HepG2 (cell line): Measurements from ENCODE around the gene PDPK1. TPM values are rescaled to one million over a fixed set of nuclear protein-coding genes. Genes with fewer than 3 reads are reported as not detected.
A peak's percentile ranks its signal among the peaks of the same experiment; 100 is the strongest.

ENCODE experiments used
- CCDC6 ChIP-seq: sonication (generic); formaldehyde crosslinking; IDR thresholded peaks from 2 replicates; pipeline ENCODE4 v1.8.1; 2022; ENCODE audit warnings: mild to moderate bottlenecking, missing genetic modification reagents, moderate library complexity
- GATAD1 ChIP-seq: IDR thresholded peaks from 2 replicates; pipeline ENCODE4 v1.6.1; 2016; ENCODE audit warnings: missing genetic modification reagents, missing compliant biosample characterization
- KMT2A ChIP-seq: sonication (generic); formaldehyde crosslinking; IDR thresholded peaks from 2 replicates; pipeline ENCODE4 v1.4.0; 2020; ENCODE audit warnings: missing genetic modification reagents
- NONO ChIP-seq, 2 experiments: fragments of 450-650 bp in 1 of 2; sonication (generic) in 1 of 2; formaldehyde crosslinking in 1 of 2; IDR thresholded peaks in 1 of 2; conservative IDR thresholded peaks in 1 of 2; 2 replicates each; pipeline versions ENCODE4 v1.6.1 to v1.8.0; 2017 to 2022; ENCODE audit warnings: mild to moderate bottlenecking in 1 of 2, missing genetic modification reagents in 1 of 2, moderate library complexity in 1 of 2
- NRL ChIP-seq: sonication (generic); formaldehyde crosslinking; IDR thresholded peaks from 2 replicates; pipeline ENCODE4 v1.5.0; 2020; ENCODE audit warnings: missing genetic modification reagents, mild to moderate bottlenecking, moderate library complexity, borderline replicate concordance
- PAXIP1 ChIP-seq: sonication (generic); formaldehyde crosslinking; conservative IDR thresholded peaks from 2 replicates; pipeline ENCODE4 v1.4.0; 2020; ENCODE audit warnings: mild to moderate bottlenecking, missing genetic modification reagents, moderate library complexity
- POGZ ChIP-seq: sonication (generic); formaldehyde crosslinking; IDR thresholded peaks from 2 replicates; pipeline ENCODE4 v1.4.0; 2020; ENCODE audit warnings: mild to moderate bottlenecking, missing genetic modification reagents
- POLR2AphosphoS2 ChIP-seq: IDR thresholded peaks from 2 replicates; pipeline ENCODE4 v1.6.1; 2011; ENCODE audit warnings: low read depth, low read length, improper control_type of control experiment
- SALL1 ChIP-seq: sonication (generic); formaldehyde crosslinking; IDR thresholded peaks from 2 replicates; pipeline ENCODE4 v1.8.0; 2022; ENCODE audit warnings: mild to moderate bottlenecking, missing genetic modification reagents
- SPEN ChIP-seq: sonication (generic); formaldehyde crosslinking; IDR thresholded peaks from 2 replicates; pipeline ENCODE4 v1.5.1; 2020; ENCODE audit warnings: low read depth, mild to moderate bottlenecking, missing genetic modification reagents
- SRSF1 ChIP-seq: fragments of 200-400 bp; formaldehyde crosslinking; optimal IDR thresholded peaks from 2 replicates; pipeline ENCODE3; 2017; ENCODE audit warnings: mild to moderate bottlenecking, low read depth, low read length, moderate library complexity
- ZKSCAN8 ChIP-seq: IDR thresholded peaks from 2 replicates; pipeline ENCODE4 v1.6.1; 2016; ENCODE audit warnings: borderline replicate concordance, missing genetic modification reagents, missing compliant biosample characterization
- ZNF382 ChIP-seq: sonication (generic); formaldehyde crosslinking; IDR thresholded peaks from 2 replicates; pipeline ENCODE4 v1.5.0; 2020; ENCODE audit warnings: missing genetic modification reagents, mild to moderate bottlenecking, borderline replicate concordance
- ZNF891 ChIP-seq: sonication (generic); formaldehyde crosslinking; IDR thresholded peaks from 2 replicates; pipeline ENCODE4 v1.5.0; 2020; ENCODE audit warnings: mild to moderate bottlenecking, missing genetic modification reagents
- ZSCAN31 ChIP-seq: sonication (generic); formaldehyde crosslinking; IDR thresholded peaks from 2 replicates; pipeline ENCODE4 v1.5.0; 2020; ENCODE audit warnings: low read depth, mild to moderate bottlenecking, missing genetic modification reagents
- polyA plus RNA-seq, 8 experiments: library from polyadenylated mRNA; depleted of rRNA in 3 of 8; stranded (reverse) in 7 of 8; unstranded in 1 of 8; fragments of >200 nt; fragmentation: Illumina TruSeq in 4 of 8; extraction: Trizol in 4 of 8; gene quantifications; 2 replicates each; pipeline versions ENCODE4 v1.2.1 to v1.2.3, GENCODE V29; 2011 to 2016; ENCODE audit warnings: low read depth in 4 of 8, missing spikeins in 1 of 8, mixed read lengths in 1 of 8; ENCODE audit not compliant: insufficient read depth in 1 of 8
- total RNA-seq, 5 experiments: library from RNA; depleted of rRNA; stranded (reverse); fragments of >200 nt; fragmentation: Illumina TruSeq; extraction: Trizol; gene quantifications; 2 replicates each; pipeline ENCODE4 v1.2.3, GENCODE V29; 2016; ENCODE audit warnings: low read depth in 1 of 5
- TF ChIP-seq, protein P1 (sequence below): sonication (generic); formaldehyde crosslinking; IDR thresholded peaks from 2 replicates; pipeline ENCODE4 v1.4.0; 2020; ENCODE audit warnings: missing genetic modification reagents; ENCODE audit errors: not compliant biosample characterization
- TF ChIP-seq, protein P2 (sequence below): sonication (generic); formaldehyde crosslinking; IDR thresholded peaks from 2 replicates; pipeline ENCODE4 v1.4.0; 2020; ENCODE audit warnings: mild to moderate bottlenecking, missing genetic modification reagents
- TF ChIP-seq, protein P3 (sequence below): sonication (generic); formaldehyde crosslinking; IDR thresholded peaks from 2 replicates; pipeline ENCODE4 v1.5.0; 2020; ENCODE audit warnings: mild to moderate bottlenecking, missing genetic modification reagents, borderline replicate concordance
- TF ChIP-seq, protein P4 (sequence below): sonication (generic); formaldehyde crosslinking; IDR thresholded peaks from 2 replicates; pipeline ENCODE4 v1.4.0; 2020; ENCODE audit warnings: mild to moderate bottlenecking, missing genetic modification reagents

Gene PDPK1
- total and polyA plus RNA-seq, 2 of the 13 experiments (the other 11 are each of a cell fraction or from before 2014, with no cell fraction given), result 59.6 to 129 TPM

DNA sequence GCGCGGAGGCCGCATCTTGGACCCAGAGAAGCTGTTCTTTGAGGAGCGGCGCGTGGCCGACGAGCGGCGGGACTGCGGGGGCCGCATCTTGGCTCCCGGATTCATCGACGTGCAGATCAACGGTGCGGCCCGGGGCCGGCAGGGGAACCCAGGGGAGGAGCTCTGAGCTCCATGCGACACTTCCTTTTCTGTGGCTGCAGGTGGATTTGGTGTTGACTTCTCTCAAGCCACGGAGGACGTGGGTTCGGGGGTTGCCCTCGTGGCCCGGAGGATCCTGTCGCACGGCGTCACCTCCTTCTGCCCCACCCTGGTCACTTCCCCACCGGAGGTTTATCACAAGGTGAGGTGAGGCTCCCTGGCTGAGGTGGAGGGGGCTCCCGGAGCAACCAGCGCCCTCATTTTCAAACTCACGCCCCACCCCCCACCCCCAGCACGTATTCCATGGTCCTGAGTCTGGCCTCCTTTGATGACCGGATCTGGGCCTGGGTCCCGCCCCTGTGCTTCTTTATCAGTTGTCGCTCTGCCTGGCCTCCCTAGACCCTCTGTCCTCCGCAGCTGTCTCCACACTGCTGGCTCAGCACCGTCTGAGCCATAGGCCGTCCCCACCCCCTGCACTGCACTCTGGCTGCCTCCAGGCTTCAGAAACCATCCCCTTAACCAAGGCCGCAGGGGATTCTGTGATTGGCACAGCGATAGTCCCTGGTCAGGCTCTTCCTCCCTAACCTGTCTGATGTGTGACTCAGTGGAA is 16.9 kb upstream of the PDPK1 start (continued):
- TF ChIP-seq NONO (IDR thresholded peaks at IDR 0.05) (no peak), NONO (CRISPR knock-in tag; conservative IDR thresholded peaks at IDR 0.05) (peak; percentile 5; the same call in 1 of the 2 replicates), PAXIP1 (peak; percentile 60), ZSCAN31 (CRISPR knock-in tag) (no peak), ZKSCAN8 (no peak), SALL1 (CRISPR knock-in tag) (peak; percentile 23; the same call in 1 of the 2 replicates), CCDC6 (CRISPR knock-in tag) (no peak), KMT2A (CRISPR knock-in tag) (peak; percentile 3), SPEN (CRISPR knock-in tag) (no peak), NRL (CRISPR knock-in tag) (peak; percentile 33; the same call in 1 of the 2 replicates), SRSF1 (peak; percentile 68), ZNF382 (CRISPR knock-in tag) (no peak), POGZ (CRISPR knock-in tag) (0 out of 2 replicates have a peak, but pooled peaks have one; percentile 13), GATAD1 (CRISPR knock-in tag) (peak; percentile 39), ZNF891 (CRISPR knock-in tag) (0 out of 2 replicates have a peak, but pooled peaks have one; percentile 72), POLR2AphosphoS2 (no peak; the same call in 1 of the 2 replicates)
- TF ChIP-seq, protein P1, sequence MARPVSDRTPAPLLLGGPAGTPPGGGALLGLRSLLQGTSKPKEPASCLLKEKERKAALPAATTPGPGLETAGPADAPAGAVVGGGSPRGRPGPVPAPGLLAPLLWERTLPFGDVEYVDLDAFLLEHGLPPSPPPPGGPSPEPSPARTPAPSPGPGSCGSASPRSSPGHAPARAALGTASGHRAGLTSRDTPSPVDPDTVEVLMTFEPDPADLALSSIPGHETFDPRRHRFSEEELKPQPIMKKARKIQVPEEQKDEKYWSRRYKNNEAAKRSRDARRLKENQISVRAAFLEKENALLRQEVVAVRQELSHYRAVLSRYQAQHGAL (CRISPR knock-in tag), result no peak
- TF ChIP-seq, protein P2, sequence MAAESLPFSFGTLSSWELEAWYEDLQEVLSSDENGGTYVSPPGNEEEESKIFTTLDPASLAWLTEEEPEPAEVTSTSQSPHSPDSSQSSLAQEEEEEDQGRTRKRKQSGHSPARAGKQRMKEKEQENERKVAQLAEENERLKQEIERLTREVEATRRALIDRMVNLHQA (CRISPR knock-in tag), result no peak
- TF ChIP-seq, protein P3, sequence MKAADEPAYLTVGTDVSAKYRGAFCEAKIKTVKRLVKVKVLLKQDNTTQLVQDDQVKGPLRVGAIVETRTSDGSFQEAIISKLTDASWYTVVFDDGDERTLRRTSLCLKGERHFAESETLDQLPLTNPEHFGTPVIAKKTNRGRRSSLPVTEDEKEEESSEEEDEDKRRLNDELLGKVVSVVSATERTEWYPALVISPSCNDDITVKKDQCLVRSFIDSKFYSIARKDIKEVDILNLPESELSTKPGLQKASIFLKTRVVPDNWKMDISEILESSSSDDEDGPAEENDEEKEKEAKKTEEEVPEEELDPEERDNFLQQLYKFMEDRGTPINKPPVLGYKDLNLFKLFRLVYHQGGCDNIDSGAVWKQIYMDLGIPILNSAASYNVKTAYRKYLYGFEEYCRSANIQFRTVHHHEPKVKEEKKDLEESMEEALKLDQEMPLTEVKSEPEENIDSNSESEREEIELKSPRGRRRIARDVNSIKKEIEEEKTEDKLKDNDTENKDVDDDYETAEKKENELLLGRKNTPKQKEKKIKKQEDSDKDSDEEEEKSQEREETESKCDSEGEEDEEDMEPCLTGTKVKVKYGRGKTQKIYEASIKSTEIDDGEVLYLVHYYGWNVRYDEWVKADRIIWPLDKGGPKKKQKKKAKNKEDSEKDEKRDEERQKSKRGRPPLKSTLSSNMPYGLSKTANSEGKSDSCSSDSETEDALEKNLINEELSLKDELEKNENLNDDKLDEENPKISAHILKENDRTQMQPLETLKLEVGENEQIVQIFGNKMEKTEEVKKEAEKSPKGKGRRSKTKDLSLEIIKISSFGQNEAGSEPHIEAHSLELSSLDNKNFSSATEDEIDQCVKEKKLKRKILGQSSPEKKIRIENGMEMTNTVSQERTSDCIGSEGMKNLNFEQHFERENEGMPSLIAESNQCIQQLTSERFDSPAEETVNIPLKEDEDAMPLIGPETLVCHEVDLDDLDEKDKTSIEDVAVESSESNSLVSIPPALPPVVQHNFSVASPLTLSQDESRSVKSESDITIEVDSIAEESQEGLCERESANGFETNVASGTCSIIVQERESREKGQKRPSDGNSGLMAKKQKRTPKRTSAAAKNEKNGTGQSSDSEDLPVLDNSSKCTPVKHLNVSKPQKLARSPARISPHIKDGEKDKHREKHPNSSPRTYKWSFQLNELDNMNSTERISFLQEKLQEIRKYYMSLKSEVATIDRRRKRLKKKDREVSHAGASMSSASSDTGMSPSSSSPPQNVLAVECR (CRISPR knock-in tag), result peak; percentile 61
- TF ChIP-seq, protein P4, sequence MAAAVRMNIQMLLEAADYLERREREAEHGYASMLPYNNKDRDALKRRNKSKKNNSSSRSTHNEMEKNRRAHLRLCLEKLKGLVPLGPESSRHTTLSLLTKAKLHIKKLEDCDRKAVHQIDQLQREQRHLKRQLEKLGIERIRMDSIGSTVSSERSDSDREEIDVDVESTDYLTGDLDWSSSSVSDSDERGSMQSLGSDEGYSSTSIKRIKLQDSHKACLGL (CRISPR knock-in tag), result no peak; the same call in 1 of the 2 replicates
